HEK293T (cell line): ENCODE results near the gene RPRD1A.

Experiments used
- BHLHE40 ChIP-seq: fragments of 450-650 bp; IDR thresholded peaks from 2 replicates; pipeline ENCODE4 v1.6.1; 2016; ENCODE audit warnings: mild to moderate bottlenecking, moderate library complexity, borderline replicate concordance
- ELF4 ChIP-seq: fragments of 450-650 bp; IDR thresholded peaks from 2 replicates; pipeline ENCODE4 v1.6.1; 2017; ENCODE audit warnings: antibody characterized with exemption
- FOXA1 ChIP-seq: fragments of 450-650 bp; IDR thresholded peaks from 2 replicates; pipeline ENCODE4 v1.6.1; 2016; ENCODE audit warnings: mild to moderate bottlenecking
- FOXM1 ChIP-seq: fragments of 450-650 bp; IDR thresholded peaks from 2 replicates; pipeline ENCODE4 v1.6.1; 2017; ENCODE audit warnings: mild to moderate bottlenecking, borderline replicate concordance
- HDGF ChIP-seq: fragments of 450-650 bp; IDR thresholded peaks from 2 replicates; pipeline ENCODE4 v1.6.1; 2017; ENCODE audit warnings: antibody characterized with exemption, borderline replicate concordance
- L3MBTL2 ChIP-seq: fragments of 450-650 bp; conservative IDR thresholded peaks from 2 replicates; pipeline ENCODE4 v1.6.1; 2016; ENCODE audit warnings: mild to moderate bottlenecking
- SP1 ChIP-seq: fragments of 450-650 bp; IDR thresholded peaks from 2 replicates; pipeline ENCODE4 v1.6.1; 2017
- SUZ12 ChIP-seq: fragments of 450-650 bp; IDR thresholded peaks from 2 replicates; pipeline ENCODE4 v1.6.1; 2016; ENCODE audit warnings: mild to moderate bottlenecking
- TARDBP ChIP-seq: fragments of 450-650 bp; IDR thresholded peaks from 2 replicates; pipeline ENCODE4 v1.6.1; 2016
- TF ChIP-seq, protein P1 (sequence below): fragments of 450-650 bp; IDR thresholded peaks from 2 replicates; pipeline ENCODE4 v1.6.1; 2016

DNA sequence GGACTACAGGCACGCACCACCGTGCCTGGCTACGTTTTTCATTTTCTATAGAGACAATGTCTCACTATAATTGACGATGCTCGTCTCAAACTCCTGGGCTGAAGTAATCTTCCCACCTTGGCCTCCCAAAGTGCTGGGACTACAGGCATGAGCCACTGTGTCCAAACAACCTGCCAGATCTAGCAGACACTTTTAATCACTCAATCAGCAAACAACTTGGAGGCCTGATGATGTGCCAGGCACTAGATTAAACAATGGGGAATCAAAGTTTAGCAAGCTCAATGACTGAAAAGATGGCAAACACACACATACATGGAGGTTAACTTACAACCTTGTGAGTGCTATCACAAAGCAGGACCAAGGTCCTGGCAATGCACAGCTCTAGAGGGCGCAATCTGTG is 124.7 kb downstream of the RPRD1A start:
- TF ChIP-seq FOXA1 (no peak), SUZ12 (no peak), FOXM1 (no peak), TARDBP (no peak), SP1 (no peak), ELF4 (no peak), BHLHE40 (no peak), HDGF (no peak), L3MBTL2 (no peak)
- TF ChIP-seq, protein P1, sequence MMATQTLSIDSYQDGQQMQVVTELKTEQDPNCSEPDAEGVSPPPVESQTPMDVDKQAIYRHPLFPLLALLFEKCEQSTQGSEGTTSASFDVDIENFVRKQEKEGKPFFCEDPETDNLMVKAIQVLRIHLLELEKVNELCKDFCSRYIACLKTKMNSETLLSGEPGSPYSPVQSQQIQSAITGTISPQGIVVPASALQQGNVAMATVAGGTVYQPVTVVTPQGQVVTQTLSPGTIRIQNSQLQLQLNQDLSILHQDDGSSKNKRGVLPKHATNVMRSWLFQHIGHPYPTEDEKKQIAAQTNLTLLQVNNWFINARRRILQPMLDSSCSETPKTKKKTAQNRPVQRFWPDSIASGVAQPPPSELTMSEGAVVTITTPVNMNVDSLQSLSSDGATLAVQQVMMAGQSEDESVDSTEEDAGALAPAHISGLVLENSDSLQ: no peak
